ENCODE measurements around the gene TMUB1. TPM values are rescaled to one million over a fixed set of nuclear protein-coding genes. Genes with fewer than 3 reads are reported as not detected.

Gene TMUB1
- total and polyA plus RNA-seq, 9 of the 15 experiments (the other 6 are each of a cell fraction or from before 2014, with no cell fraction given): 0.14 to 241 (median 74.1) TPM

DNA sequence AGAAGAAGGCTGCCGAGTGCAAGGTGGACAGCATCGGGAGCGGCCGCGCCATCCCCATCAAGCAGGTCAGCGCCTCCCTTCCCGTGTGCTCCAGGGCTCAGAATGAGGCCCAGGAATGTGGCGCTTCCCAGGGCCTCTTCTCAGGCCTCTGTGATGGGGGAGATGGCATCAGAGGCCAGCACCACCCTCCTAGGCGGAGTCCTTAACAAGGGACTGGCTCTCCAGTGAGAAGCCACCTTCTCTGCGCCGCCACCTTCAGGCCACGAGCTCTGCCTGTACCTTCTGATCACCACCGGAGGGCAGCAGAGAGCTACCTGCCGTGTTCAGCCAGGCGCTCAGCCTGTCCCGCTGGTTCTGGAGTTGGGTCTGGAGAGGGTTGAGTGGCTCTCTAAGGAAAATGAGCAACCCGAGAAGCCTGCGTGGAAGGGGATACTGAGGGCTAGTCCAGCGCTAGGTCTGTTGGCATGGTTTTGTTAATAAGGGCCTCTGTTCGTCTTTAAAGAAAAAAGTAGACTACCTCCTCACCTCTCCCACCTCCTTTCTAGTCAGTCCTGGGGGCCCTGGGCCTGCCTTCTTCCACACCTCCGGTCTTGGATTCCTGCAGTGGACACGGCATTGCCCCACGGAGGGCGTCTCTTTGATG lies 40.6 kb upstream of the TMUB1 start:
- no peak overlapping the region for H3K27ac ChIP-seq (ENCODE audit: extremely low read depth, low read depth, low read length)
- peak; percentile 100 for ATAC-seq
- H3K4me2 ChIP-seq (ENCODE audit: insufficient read depth, low read length): no peak overlapping the region
- H3K4me1 ChIP-seq (replicated peaks in 1 of 2; ENCODE audit: control insufficient read depth in 2 of 2, insufficient read depth in 2 of 2, low read length in 2 of 2): peaks cover 0 to 47% of the 10 kb centered on the region in 2 experiments; a peak in 1 of 5 replicates
- FAIRE-seq: peak; percentile 100
- WGBS (ENCODE audit: insufficient coverage, low coverage, missing lambda C conversion rate): 38% methylated on average over 22 of the region's 24 CpGs
- H4K20me1 ChIP-seq (replicated peaks; ENCODE audit: control insufficient read depth, insufficient read depth, low read length): peaks cover 14% of the 10 kb centered on the region
- ChIA-PET POLR2A (interaction anchor here (0.9 to 1.2 kb wide), 5 partner anchors 8 to 120 kb away, joined by 3 to 7 read pairs (median 4); no protein-coding TSS in a partner anchor), CTCF (ENCODE audit: low intra/inter-chr PET ratio) (interaction anchor here (0.6 to 4.4 kb wide), 9 partner anchors 10 to 325 kb away, joined by 3 to 74 read pairs (median 6); partner anchors contain the start of gene GBX1)
- H3K9me3 ChIP-seq (replicated peaks; ENCODE audit: control insufficient read depth, insufficient read depth, low read depth, low read length): no peaks in the 10 kb centered on the region
- 0 out of 4 replicates have a peak overlapping the region, but pooled peaks of 1 of the 2 experiments have one; percentile 1 for H3K9ac ChIP-seq (ENCODE audit: insufficient read depth in 1 of 2, low read depth in 2 of 2, low read length in 2 of 2)
- H3K36me3 ChIP-seq (ENCODE audit: control insufficient read depth, insufficient read depth, low read length): peaks cover 95% of the 10 kb centered on the region
- H3K79me2 ChIP-seq (ENCODE audit: control insufficient read depth, insufficient read depth, low read length): peaks cover 10% of the 10 kb centered on the region; the same call in 2 of the 3 replicates
- no peak overlapping the region for H2AFZ ChIP-seq (ENCODE audit: low read depth, low read length)
- in situ Hi-C loops (cut with MboI) (no loop called here), intact Hi-C loops (cut with micrococcal nuclease) (loop anchor here (1.0 to 2.0 kb wide), 3 partner anchors 48 to 179 kb away; no protein-coding TSS in a partner anchor)
- H3K4me3 ChIP-seq: no peak overlapping the region
- peak; percentile 95 to 97 (median 96) for DNase-seq (ENCODE audit: extremely low read depth in 1 of 4, low spot score in 3 of 4)
- H3K27me3 ChIP-seq (ENCODE audit: control insufficient read depth in 2 of 2, insufficient read depth in 2 of 2, low read length in 2 of 2): no peaks in the 10 kb centered on the region; a peak in 1 of 5 replicates
- H3K9me1 ChIP-seq (ENCODE audit: control insufficient read depth, insufficient read depth, low read length): peaks cover 5% of the 10 kb centered on the region
- no TSS peak for BruUV-seq (replicated peaks)
- TF ChIP-seq, protein P1, sequence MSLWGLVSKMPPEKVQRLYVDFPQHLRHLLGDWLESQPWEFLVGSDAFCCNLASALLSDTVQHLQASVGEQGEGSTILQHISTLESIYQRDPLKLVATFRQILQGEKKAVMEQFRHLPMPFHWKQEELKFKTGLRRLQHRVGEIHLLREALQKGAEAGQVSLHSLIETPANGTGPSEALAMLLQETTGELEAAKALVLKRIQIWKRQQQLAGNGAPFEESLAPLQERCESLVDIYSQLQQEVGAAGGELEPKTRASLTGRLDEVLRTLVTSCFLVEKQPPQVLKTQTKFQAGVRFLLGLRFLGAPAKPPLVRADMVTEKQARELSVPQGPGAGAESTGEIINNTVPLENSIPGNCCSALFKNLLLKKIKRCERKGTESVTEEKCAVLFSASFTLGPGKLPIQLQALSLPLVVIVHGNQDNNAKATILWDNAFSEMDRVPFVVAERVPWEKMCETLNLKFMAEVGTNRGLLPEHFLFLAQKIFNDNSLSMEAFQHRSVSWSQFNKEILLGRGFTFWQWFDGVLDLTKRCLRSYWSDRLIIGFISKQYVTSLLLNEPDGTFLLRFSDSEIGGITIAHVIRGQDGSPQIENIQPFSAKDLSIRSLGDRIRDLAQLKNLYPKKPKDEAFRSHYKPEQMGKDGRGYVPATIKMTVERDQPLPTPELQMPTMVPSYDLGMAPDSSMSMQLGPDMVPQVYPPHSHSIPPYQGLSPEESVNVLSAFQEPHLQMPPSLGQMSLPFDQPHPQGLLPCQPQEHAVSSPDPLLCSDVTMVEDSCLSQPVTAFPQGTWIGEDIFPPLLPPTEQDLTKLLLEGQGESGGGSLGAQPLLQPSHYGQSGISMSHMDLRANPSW (CRISPR knock-in tag; IDR thresholded peaks at IDR 0.05): 0 out of 2 replicates have a peak, but pooled peaks have one; percentile 47
- peak; percentile 86 for TF ChIP-seq CC2D1A (IDR thresholded peaks at IDR 0.05)
- 0 out of 2 replicates have a peak, but pooled peaks have one; percentile 24 for TF ChIP-seq FOXP1 (CRISPR knock-in tag; IDR thresholded peaks at IDR 0.05)
- TF ChIP-seq ARID2 (IDR thresholded peaks at IDR 0.05): peak; percentile 87
- TF ChIP-seq, protein P2, sequence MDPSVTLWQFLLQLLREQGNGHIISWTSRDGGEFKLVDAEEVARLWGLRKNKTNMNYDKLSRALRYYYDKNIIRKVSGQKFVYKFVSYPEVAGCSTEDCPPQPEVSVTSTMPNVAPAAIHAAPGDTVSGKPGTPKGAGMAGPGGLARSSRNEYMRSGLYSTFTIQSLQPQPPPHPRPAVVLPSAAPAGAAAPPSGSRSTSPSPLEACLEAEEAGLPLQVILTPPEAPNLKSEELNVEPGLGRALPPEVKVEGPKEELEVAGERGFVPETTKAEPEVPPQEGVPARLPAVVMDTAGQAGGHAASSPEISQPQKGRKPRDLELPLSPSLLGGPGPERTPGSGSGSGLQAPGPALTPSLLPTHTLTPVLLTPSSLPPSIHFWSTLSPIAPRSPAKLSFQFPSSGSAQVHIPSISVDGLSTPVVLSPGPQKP (CRISPR knock-in tag; IDR thresholded peaks at IDR 0.05): no peak
- TF ChIP-seq, protein P3, sequence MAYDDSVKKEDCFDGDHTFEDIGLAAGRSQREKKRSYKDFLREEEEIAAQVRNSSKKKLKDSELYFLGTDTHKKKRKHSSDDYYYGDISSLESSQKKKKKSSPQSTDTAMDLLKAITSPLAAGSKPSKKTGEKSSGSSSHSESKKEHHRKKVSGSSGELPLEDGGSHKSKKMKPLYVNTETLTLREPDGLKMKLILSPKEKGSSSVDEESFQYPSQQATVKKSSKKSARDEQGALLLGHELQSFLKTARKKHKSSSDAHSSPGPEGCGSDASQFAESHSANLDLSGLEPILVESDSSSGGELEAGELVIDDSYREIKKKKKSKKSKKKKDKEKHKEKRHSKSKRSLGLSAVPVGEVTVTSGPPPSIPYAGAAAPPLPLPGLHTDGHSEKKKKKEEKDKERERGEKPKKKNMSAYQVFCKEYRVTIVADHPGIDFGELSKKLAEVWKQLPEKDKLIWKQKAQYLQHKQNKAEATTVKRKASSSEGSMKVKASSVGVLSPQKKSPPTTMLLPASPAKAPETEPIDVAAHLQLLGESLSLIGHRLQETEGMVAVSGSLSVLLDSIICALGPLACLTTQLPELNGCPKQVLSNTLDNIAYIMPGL (CRISPR knock-in tag; IDR thresholded peaks at IDR 0.05): peak; percentile 55; the same call in 1 of the 2 replicates
- TF ChIP-seq ZNF445 (CRISPR knock-in tag; IDR thresholded peaks at IDR 0.05; ENCODE audit: low read depth): no peak
- TF ChIP-seq, protein P4, sequence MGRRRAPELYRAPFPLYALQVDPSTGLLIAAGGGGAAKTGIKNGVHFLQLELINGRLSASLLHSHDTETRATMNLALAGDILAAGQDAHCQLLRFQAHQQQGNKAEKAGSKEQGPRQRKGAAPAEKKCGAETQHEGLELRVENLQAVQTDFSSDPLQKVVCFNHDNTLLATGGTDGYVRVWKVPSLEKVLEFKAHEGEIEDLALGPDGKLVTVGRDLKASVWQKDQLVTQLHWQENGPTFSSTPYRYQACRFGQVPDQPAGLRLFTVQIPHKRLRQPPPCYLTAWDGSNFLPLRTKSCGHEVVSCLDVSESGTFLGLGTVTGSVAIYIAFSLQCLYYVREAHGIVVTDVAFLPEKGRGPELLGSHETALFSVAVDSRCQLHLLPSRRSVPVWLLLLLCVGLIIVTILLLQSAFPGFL (CRISPR knock-in tag; IDR thresholded peaks at IDR 0.05): peak; percentile 45; the same call in 1 of the 2 replicates
- peak; percentile 82 for TF ChIP-seq KLF16 (IDR thresholded peaks at IDR 0.05)
- TF ChIP-seq ZNF217 (CRISPR knock-in tag; IDR thresholded peaks at IDR 0.05): no peak
- TF ChIP-seq, protein P5, sequence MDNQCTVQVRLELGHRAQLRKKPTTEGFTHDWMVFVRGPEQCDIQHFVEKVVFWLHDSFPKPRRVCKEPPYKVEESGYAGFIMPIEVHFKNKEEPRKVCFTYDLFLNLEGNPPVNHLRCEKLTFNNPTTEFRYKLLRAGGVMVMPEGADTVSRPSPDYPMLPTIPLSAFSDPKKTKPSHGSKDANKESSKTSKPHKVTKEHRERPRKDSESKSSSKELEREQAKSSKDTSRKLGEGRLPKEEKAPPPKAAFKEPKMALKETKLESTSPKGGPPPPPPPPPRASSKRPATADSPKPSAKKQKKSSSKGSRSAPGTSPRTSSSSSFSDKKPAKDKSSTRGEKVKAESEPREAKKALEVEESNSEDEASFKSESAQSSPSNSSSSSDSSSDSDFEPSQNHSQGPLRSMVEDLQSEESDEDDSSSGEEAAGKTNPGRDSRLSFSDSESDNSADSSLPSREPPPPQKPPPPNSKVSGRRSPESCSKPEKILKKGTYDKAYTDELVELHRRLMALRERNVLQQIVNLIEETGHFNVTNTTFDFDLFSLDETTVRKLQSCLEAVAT (IDR thresholded peaks at IDR 0.05): 0 out of 4 replicates have a peak, but pooled peaks of 1 of the 2 experiments have one; percentile 71
- TF ChIP-seq ZNF124 (CRISPR knock-in tag; IDR thresholded peaks at IDR 0.05): no peak

All from K562 (cell line).